PFSK-1 (cell line): ENCODE measurements around the gene CXCL9.

Experiments
- FOXP2 ChIP-seq: optimal IDR thresholded peaks from 2 replicates; pipeline ENCODE3; 2011; ENCODE audit warnings: borderline replicate concordance, control low read depth, inconsistent platforms; ENCODE audit not compliant: insufficient read depth; ENCODE audit errors: extremely low read length, extremely low read depth
- POLR2AphosphoS5 ChIP-seq: IDR thresholded peaks from 2 replicates; pipeline ENCODE4 v1.6.1; 2012; ENCODE audit warnings: low read depth, mild to moderate bottlenecking, control low read depth, low read length, moderate library complexity
- SIN3A ChIP-seq: IDR thresholded peaks from 2 replicates; pipeline ENCODE4 v1.6.1; 2012; ENCODE audit warnings: mild to moderate bottlenecking, low read length, moderate library complexity, borderline replicate concordance; ENCODE audit not compliant: insufficient read depth
- TAF1 ChIP-seq: IDR thresholded peaks from 2 replicates; pipeline ENCODE4 v1.6.1; 2012; ENCODE audit warnings: low read length, control low read depth, borderline replicate concordance; ENCODE audit not compliant: insufficient read depth
- TF ChIP-seq, protein P1 (sequence below), 2 experiments: IDR thresholded peaks; 2 replicates each; pipeline versions ENCODE4 v1.6.1 to v1.8.0; 2011 to 2012; ENCODE audit warnings: low read depth in 2 of 2, low read length in 2 of 2, control low read depth in 1 of 2, inconsistent platforms in 1 of 2, mild to moderate bottlenecking in 1 of 2, moderate library complexity in 1 of 2; ENCODE audit not compliant: insufficient read depth in 1 of 2

DNA sequence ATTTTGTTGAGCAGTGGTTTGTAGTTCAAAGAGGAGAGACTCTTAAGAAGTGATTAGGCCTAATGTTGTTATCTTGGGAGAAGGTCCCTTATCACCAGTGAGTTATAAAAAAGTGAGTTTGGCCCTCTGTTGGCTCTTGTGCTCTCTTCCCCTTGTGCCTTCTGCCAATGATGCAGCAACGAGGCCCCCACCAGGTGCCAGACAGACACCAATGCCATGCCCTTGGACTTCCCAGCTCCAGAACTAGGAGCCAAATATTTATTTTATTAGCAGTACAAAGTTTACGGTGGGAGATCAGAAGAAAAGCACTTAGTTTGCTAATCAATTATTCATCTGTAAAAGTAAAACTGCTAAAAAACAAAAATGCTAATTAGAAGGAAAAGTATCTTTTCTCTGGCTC lies 43.8 kb downstream of the CXCL9 start:
- TF ChIP-seq, protein P1, sequence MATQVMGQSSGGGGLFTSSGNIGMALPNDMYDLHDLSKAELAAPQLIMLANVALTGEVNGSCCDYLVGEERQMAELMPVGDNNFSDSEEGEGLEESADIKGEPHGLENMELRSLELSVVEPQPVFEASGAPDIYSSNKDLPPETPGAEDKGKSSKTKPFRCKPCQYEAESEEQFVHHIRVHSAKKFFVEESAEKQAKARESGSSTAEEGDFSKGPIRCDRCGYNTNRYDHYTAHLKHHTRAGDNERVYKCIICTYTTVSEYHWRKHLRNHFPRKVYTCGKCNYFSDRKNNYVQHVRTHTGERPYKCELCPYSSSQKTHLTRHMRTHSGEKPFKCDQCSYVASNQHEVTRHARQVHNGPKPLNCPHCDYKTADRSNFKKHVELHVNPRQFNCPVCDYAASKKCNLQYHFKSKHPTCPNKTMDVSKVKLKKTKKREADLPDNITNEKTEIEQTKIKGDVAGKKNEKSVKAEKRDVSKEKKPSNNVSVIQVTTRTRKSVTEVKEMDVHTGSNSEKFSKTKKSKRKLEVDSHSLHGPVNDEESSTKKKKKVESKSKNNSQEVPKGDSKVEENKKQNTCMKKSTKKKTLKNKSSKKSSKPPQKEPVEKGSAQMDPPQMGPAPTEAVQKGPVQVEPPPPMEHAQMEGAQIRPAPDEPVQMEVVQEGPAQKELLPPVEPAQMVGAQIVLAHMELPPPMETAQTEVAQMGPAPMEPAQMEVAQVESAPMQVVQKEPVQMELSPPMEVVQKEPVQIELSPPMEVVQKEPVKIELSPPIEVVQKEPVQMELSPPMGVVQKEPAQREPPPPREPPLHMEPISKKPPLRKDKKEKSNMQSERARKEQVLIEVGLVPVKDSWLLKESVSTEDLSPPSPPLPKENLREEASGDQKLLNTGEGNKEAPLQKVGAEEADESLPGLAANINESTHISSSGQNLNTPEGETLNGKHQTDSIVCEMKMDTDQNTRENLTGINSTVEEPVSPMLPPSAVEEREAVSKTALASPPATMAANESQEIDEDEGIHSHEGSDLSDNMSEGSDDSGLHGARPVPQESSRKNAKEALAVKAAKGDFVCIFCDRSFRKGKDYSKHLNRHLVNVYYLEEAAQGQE (IDR thresholded peaks at IDR 0.05; ENCODE audit: insufficient read depth in 1 of 2, low read depth in 2 of 2, low read length in 2 of 2) = no peak
- TF ChIP-seq TAF1 = no peak
- TF ChIP-seq POLR2AphosphoS5 = no peak
- no peak for TF ChIP-seq SIN3A
- no peak for TF ChIP-seq FOXP2
